ENCODE data around the gene CYP21A2. TPM values are rescaled to one million over a fixed set of nuclear protein-coding genes. Genes with fewer than 3 reads are reported as not detected.
"Not testable (repeated sequence)": the region's sequence is repeated elsewhere in the genome, so short reads cannot be mapped to it uniquely, and the experiment has no call there.

Gene CYP21A2
- total and polyA plus RNA-seq, 2 experiments from 2014 or later: 1.4 to 1.7 TPM

- H3K27me3 ChIP-seq; H3K9me3 ChIP-seq (ENCODE audit: low read depth); H2AFZ ChIP-seq; H3K9me2 ChIP-seq (replicated peaks; ENCODE audit: insufficient read depth); H3K36me3 ChIP-seq (replicated peaks; ENCODE audit: insufficient read depth, low read depth); H3K4me3 ChIP-seq; H3K4me2 ChIP-seq; DNase-seq (ENCODE audit: low spot score); H3K79me2 ChIP-seq; H3K4me1 ChIP-seq (ENCODE audit: insufficient read depth); H4K20me1 ChIP-seq (ENCODE audit: insufficient read depth, poor library complexity, severe bottlenecking): not testable (repeated sequence)
- H3K27ac ChIP-seq: peak overlapping the region; percentile 40
- 93% methylated on average over 8 of the region's 9 CpGs for WGBS (ENCODE audit: low lambda C conversion rate, missing lambda C conversion rate)
These were observed 32.7 kb upstream of the CYP21A2 start for GRCh38 chr6:32005538-32005880.

- not testable (repeated sequence) for H3K9me3 ChIP-seq (ENCODE audit: low read depth); H3K4me2 ChIP-seq; H3K4me1 ChIP-seq (ENCODE audit: insufficient read depth); H3K27me3 ChIP-seq; H3K79me2 ChIP-seq; H3K36me3 ChIP-seq (replicated peaks; ENCODE audit: insufficient read depth, low read depth); DNase-seq (ENCODE audit: low spot score); H4K20me1 ChIP-seq (ENCODE audit: insufficient read depth, poor library complexity, severe bottlenecking); H3K27ac ChIP-seq; H2AFZ ChIP-seq; H3K9me2 ChIP-seq (replicated peaks; ENCODE audit: insufficient read depth); H3K4me3 ChIP-seq
- WGBS (ENCODE audit: low lambda C conversion rate, missing lambda C conversion rate): 85% methylated on average over 8 of the region's 8 CpGs
These were observed 32.2 kb upstream of the CYP21A2 start for GRCh38 chr6:32005991-32006529.

GRCh38 chr6:32007086-32007485 lies 31.1 kb upstream of the CYP21A2 start:
- H3K27ac ChIP-seq; H3K9me3 ChIP-seq (ENCODE audit: low read depth); H3K36me3 ChIP-seq (replicated peaks; ENCODE audit: insufficient read depth, low read depth); H3K9me2 ChIP-seq (replicated peaks; ENCODE audit: insufficient read depth); H3K4me1 ChIP-seq (ENCODE audit: insufficient read depth); H4K20me1 ChIP-seq (ENCODE audit: insufficient read depth, poor library complexity, severe bottlenecking); DNase-seq (ENCODE audit: low spot score); H3K79me2 ChIP-seq; H3K27me3 ChIP-seq; H3K4me2 ChIP-seq; H2AFZ ChIP-seq; H3K4me3 ChIP-seq: not testable (repeated sequence)
- WGBS (ENCODE audit: low lambda C conversion rate, missing lambda C conversion rate): 89% methylated on average over 12 of the region's 12 CpGs

- not testable (repeated sequence) for DNase-seq (ENCODE audit: low spot score); H3K27me3 ChIP-seq; H3K79me2 ChIP-seq; H4K20me1 ChIP-seq (ENCODE audit: insufficient read depth, poor library complexity, severe bottlenecking); H3K36me3 ChIP-seq (replicated peaks; ENCODE audit: insufficient read depth, low read depth); H3K9me2 ChIP-seq (replicated peaks; ENCODE audit: insufficient read depth); H2AFZ ChIP-seq; H3K4me3 ChIP-seq; H3K9me3 ChIP-seq (ENCODE audit: low read depth); H3K4me2 ChIP-seq; H3K27ac ChIP-seq; H3K4me1 ChIP-seq (ENCODE audit: insufficient read depth)
- WGBS (ENCODE audit: low lambda C conversion rate, missing lambda C conversion rate): 90% methylated on average over 2 of the region's 24 CpGs
These were observed 30.2 kb upstream of the CYP21A2 start for GRCh38 chr6:32008037-32008436.

GRCh38 chr6:32008616-32009015 lies 29.6 kb upstream of the CYP21A2 start:
- H3K9me3 ChIP-seq (ENCODE audit: low read depth); H3K4me2 ChIP-seq; H3K9me2 ChIP-seq (replicated peaks; ENCODE audit: insufficient read depth); H2AFZ ChIP-seq; H3K36me3 ChIP-seq (replicated peaks; ENCODE audit: insufficient read depth, low read depth); DNase-seq (ENCODE audit: low spot score); H3K4me1 ChIP-seq (ENCODE audit: insufficient read depth); H3K27me3 ChIP-seq; H3K79me2 ChIP-seq; H4K20me1 ChIP-seq (ENCODE audit: insufficient read depth, poor library complexity, severe bottlenecking); H3K4me3 ChIP-seq; H3K27ac ChIP-seq: not testable (repeated sequence)
- WGBS (ENCODE audit: low lambda C conversion rate, missing lambda C conversion rate): 64% methylated on average over 8 of the region's 12 CpGs

- 84% methylated on average over 7 of the region's 12 CpGs for WGBS (ENCODE audit: low lambda C conversion rate, missing lambda C conversion rate)
- not testable (repeated sequence) for H3K4me2 ChIP-seq; H3K4me3 ChIP-seq; H2AFZ ChIP-seq; H3K4me1 ChIP-seq (ENCODE audit: insufficient read depth); H3K27ac ChIP-seq; H3K36me3 ChIP-seq (replicated peaks; ENCODE audit: insufficient read depth, low read depth); H3K79me2 ChIP-seq; H3K27me3 ChIP-seq; H3K9me3 ChIP-seq (ENCODE audit: low read depth); DNase-seq (ENCODE audit: low spot score); H3K9me2 ChIP-seq (replicated peaks; ENCODE audit: insufficient read depth); H4K20me1 ChIP-seq (ENCODE audit: insufficient read depth, poor library complexity, severe bottlenecking)
These were observed 28.7 kb upstream of the CYP21A2 start for GRCh38 chr6:32009537-32009936.

- H3K4me3 ChIP-seq; H3K4me1 ChIP-seq (ENCODE audit: insufficient read depth); H3K9me3 ChIP-seq (ENCODE audit: low read depth); H3K79me2 ChIP-seq; H4K20me1 ChIP-seq (ENCODE audit: insufficient read depth, poor library complexity, severe bottlenecking); H3K36me3 ChIP-seq (replicated peaks; ENCODE audit: insufficient read depth, low read depth); H3K27ac ChIP-seq; DNase-seq (ENCODE audit: low spot score); H3K4me2 ChIP-seq; H3K9me2 ChIP-seq (replicated peaks; ENCODE audit: insufficient read depth); H2AFZ ChIP-seq; H3K27me3 ChIP-seq: not testable (repeated sequence)
- 84% methylated on average over 12 of the region's 27 CpGs for WGBS (ENCODE audit: low lambda C conversion rate, missing lambda C conversion rate)
These were observed 27.2 kb upstream of the CYP21A2 start for GRCh38 chr6:32010856-32011530.

GRCh38 chr6:32012941-32013617 lies 25.1 kb upstream of the CYP21A2 start:
- not testable (repeated sequence) for H3K4me2 ChIP-seq; H3K79me2 ChIP-seq; H3K36me3 ChIP-seq (replicated peaks; ENCODE audit: insufficient read depth, low read depth); H4K20me1 ChIP-seq (ENCODE audit: insufficient read depth, poor library complexity, severe bottlenecking); H2AFZ ChIP-seq; H3K4me3 ChIP-seq; H3K27ac ChIP-seq; H3K9me3 ChIP-seq (ENCODE audit: low read depth); H3K4me1 ChIP-seq (ENCODE audit: insufficient read depth); H3K9me2 ChIP-seq (replicated peaks; ENCODE audit: insufficient read depth); H3K27me3 ChIP-seq; DNase-seq (ENCODE audit: low spot score)
- 81% methylated on average over 17 of the region's 17 CpGs for WGBS (ENCODE audit: low lambda C conversion rate, missing lambda C conversion rate)

GRCh38 chr6:32013738-32014137 lies 24.5 kb upstream of the CYP21A2 start:
- H3K36me3 ChIP-seq (replicated peaks; ENCODE audit: insufficient read depth, low read depth); H2AFZ ChIP-seq; H3K9me2 ChIP-seq (replicated peaks; ENCODE audit: insufficient read depth); H3K4me3 ChIP-seq; H3K9me3 ChIP-seq (ENCODE audit: low read depth); DNase-seq (ENCODE audit: low spot score); H3K27me3 ChIP-seq; H3K27ac ChIP-seq; H4K20me1 ChIP-seq (ENCODE audit: insufficient read depth, poor library complexity, severe bottlenecking); H3K4me2 ChIP-seq; H3K4me1 ChIP-seq (ENCODE audit: insufficient read depth); H3K79me2 ChIP-seq: not testable (repeated sequence)
- no CpG with 5 or more reads among the region's 5 CpGs for WGBS (ENCODE audit: low lambda C conversion rate, missing lambda C conversion rate)

Data from hepatocyte (in vitro differentiated cells).